ENCODE results near the gene DUSP8. TPM values are rescaled to one million over a fixed set of nuclear protein-coding genes. Genes with fewer than 3 reads are reported as not detected.
"Not testable (repeated sequence)": the region's sequence is repeated elsewhere in the genome, so short reads cannot be mapped to it uniquely, and the experiment has no call there.

DUSP8 gene
- total RNA-seq, 2 donors from 2014 or later, result 9.0 to 21.7 TPM

GRCh38 chr11:1511937-1512496 lies 60.1 kb downstream of the DUSP8 start:
- ATAC-seq, result no peak
- intact Hi-C loops (cut with DNase I), result loop anchor here in 1 of 2 donors (10.0 kb wide), 2 partner anchors 57 to 177 kb away; no protein-coding TSS in a partner anchor
- peak; percentile 16 for DNase-seq

DNA sequence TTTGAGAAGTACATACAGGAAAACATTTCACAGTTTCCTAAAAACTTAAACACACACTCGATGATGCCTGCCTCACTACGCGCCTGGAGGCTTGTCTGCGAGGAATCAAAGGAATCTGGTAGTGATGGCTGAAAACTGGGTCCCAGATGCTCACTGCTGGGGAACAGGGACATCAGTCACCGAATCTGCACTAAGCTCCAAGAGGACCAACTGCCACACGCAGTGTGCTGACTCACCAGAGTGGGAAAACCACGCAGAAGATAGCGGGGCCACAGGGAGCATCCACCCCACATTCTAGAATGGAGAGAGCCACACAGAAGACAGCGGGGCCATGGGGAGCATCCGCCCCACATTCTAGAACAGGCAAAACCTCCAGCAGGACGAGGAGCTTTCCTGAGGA lies 61.1 kb downstream of the DUSP8 start:
- no peak for DNase-seq
- ATAC-seq, result no peak
- intact Hi-C loops (cut with DNase I), result loop anchor here in 1 of 2 donors (10.0 kb wide), 2 partner anchors 56 to 176 kb away; no protein-coding TSS in a partner anchor

DNA sequence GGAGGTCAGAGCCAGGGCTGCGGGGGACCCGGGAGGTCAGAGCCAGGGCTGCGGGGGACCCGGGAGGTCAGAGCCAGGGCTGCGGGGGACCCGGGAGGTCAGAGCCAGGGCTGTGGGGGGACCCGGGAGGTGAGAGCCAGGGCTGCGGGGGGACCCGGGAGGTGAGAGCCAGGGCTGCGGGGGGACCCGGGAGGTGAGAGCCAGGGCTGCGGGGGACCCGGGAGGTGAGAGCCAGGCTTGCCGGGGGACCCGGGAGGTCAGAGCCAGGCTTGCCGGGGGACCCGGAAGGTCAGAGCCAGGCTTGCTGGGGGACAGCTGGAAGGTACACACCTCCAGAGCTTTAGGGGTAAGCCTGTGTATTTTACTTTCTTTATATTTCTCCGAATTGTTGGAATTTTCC lies 61.7 kb downstream of the DUSP8 start:
- peak; percentile 16 for DNase-seq
- ATAC-seq, result not testable (repeated sequence)
- intact Hi-C loops (cut with DNase I), result loop anchor here in 1 of 2 donors (10.0 kb wide), 2 partner anchors 56 to 176 kb away; no protein-coding TSS in a partner anchor

DNA sequence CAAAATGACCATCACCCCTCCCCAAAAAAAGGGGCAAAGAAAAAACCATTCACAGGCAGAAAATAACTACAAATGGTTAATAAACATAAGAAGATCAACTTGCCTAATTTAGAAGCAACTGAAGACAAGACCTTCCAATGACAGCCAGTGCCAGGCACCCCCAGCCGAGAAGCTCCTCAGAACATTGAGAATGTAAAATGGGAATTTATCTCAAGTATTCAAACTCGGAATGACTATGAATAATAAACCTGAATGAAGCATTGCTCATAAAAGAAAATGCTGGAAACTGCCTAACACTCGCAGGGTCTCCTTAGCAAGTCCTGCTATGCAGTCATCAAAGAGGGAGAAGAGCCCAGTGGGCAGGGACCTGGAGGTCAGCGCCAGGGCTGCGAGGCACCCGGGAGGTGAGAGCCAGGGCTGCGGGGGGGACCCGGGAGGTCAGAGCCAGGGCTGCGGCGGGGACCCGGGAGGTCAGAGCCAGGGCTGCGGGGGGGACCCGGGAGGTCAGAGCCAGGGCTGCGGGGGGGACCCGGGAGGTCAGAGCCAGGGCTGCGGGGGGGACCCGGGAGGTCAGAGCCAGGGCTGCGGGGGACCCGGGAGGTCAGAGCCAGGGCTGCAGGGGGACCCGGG lies 62.3 kb downstream of the DUSP8 start:
- ATAC-seq, result no peak
- intact Hi-C loops (cut with DNase I), result loop anchor here in 1 of 2 donors (10.0 kb wide), 2 partner anchors 55 to 175 kb away; no protein-coding TSS in a partner anchor
- no peak for DNase-seq

- DNase-seq (peak; percentile 13), ATAC-seq (no peak)
- intact Hi-C loops (cut with DNase I), result no loop called here
These were observed 63.1 kb downstream of the DUSP8 start for GRCh38 chr11:1508986-1509385.

DNA sequence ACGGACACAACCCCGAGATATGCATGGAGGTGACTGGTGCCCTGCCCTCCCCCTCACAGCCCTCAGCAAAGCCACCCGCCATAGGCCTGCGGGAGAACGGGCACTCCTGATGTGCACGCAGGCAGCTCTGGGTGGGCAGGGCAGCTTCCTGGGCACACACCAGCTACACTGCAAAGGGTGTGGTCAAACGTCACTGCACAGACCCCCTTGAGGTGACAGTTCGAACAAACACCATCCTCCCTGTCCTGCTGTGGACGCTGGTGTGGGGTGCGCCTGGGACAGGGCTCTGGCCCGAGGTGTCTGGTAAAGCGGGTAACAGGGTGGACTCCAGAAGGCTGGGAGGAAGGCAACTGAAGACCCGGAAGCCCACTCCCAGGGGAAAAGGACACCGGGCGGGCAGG lies 63.6 kb downstream of the DUSP8 start:
- no peak for ATAC-seq
- intact Hi-C loops (cut with DNase I), result no loop called here
- DNase-seq, result peak; percentile 13

DNA sequence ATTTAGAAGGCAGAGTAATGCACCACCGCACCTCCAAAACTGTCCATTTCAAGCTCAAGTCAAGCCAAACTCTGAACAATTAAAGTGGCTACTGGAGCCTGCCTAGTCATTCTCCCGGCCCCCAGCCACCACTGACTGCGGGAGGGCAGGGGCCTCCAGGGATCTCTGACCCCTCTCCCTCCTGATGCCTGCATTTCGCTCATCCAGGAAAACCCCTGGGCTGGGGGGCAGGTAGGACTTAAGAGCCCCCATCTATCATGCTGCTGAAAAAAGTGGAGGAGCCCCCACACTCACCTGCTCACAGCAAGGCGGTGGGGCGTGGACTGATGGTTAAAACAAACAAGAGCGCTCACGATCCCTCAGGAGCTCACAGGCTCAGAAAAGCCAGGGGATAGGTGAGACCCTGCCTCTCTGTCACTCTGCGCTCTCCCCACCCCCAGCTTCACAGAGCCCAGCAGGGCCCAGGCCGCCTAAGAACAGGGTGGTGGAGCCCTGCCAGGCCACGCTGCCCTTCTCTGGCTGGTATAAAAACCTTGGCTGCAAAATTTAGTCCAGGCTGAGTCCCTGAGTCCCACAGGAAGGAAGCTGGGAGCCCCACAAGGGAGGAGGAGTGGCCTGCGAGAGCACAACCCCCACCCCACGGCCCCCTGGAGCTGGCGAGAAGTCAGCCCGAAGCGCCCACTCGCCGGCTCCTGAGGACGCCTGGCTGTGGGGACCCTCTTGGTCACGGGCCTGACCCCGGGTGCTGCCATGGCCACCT lies 64.5 kb downstream of the DUSP8 start:
- DNase-seq (peak; percentile 30), ATAC-seq (peak in 1 of 2 donors; percentile 45)
- intact Hi-C loops (cut with DNase I), result no loop called here

- ATAC-seq (no peak), DNase-seq (peak; percentile 16)
- intact Hi-C loops (cut with DNase I), result no loop called here
These were observed 65.1 kb downstream of the DUSP8 start for GRCh38 chr11:1506981-1507380.

DNA sequence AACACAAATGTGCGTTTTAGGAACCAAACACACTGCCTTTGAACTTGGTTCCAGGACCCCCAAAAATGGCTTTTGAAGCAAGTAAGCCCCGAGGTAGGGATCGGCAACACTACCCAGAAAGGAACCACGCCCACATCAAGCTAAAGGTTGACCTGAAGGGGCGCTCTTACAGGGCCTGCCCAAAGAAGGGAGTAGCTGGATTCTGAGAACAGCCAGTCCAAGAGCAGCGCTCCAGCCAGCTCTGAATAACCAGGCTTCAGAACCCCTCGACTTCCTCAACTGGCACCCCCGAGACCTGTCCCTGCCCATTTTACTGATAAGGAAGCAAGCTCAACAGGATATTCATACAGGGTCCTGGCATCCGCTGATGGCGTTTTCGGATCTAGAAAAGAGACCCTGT lies 66.6 kb downstream of the DUSP8 start:
- DNase-seq (peak; percentile 22), ATAC-seq (no peak)
- intact Hi-C loops (cut with DNase I), result no loop called here

DNA sequence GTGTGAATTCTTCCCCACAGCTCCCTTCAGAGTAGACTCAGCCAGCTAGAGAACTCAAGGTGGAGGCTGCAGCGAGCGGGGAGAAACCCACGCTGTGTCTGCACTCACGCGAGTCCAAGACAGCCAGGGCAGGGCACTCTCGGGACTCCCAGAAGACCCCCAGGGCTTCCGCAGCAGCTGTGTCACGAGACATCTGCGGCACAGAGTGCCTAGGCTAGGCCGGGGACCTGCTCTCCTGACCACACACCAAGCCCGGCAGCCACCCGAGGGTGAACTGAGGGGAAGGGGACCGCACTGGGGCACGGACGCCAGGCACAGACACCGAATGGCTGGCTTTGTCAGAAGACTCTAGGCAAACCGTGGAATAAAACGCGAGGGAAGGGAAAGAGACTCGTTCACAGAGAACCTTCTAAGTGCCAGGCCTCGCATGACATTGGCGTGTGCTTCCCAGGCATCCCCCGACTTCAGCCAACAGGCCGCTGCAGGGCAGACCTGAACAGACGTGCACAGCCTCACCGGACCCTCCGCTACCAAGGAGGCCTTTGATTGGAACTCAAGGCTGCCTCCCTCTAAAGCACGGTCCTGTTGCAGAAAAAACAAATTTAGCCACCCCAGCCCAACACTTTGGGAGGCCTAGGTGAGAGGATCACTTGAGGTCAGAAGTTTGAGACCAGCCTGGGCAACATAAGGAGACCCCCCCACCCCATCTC lies 67.3 kb downstream of the DUSP8 start:
- peak; percentile 18 for DNase-seq
- intact Hi-C loops (cut with DNase I), result no loop called here
- no peak for ATAC-seq

- peak; percentile 6 to 9 for ATAC-seq
- intact Hi-C loops (cut with DNase I), result no loop called here
- DNase-seq, result no peak
These were observed 67.9 kb downstream of the DUSP8 start for GRCh38 chr11:1504138-1504537.

Other genes starting within 250 kb of the DUSP8 start
- gene BRSK2, start 182.3 kb downstream of the DUSP8 start, total RNA-seq, result 1 to 10 TPM; 1.3 to 1.6 TPM
- gene MOB2, start 85.5 kb downstream of the DUSP8 start, total RNA-seq, result 10 to 100 TPM; 36.6 to 44.0 TPM
- not detected for gene KRTAP5-1, start 13.0 kb upstream of the DUSP8 start, total RNA-seq
- gene KRTAP5-2, start 26.0 kb upstream of the DUSP8 start, total RNA-seq, result not detected
- not detected for gene KRTAP5-3, start 36.2 kb upstream of the DUSP8 start, total RNA-seq
- not detected for gene KRTAP5-4, start 49.9 kb upstream of the DUSP8 start, total RNA-seq
- not detected for gene KRTAP5-5, start 57.5 kb upstream of the DUSP8 start, total RNA-seq
- not detected for gene KRTAP5-6, start 124.9 kb upstream of the DUSP8 start, total RNA-seq
- under 1 TPM; 0.27 to 0.76 TPM for gene IFITM10, start 178.3 kb upstream of the DUSP8 start, total RNA-seq
- 100 to 1,000 TPM; 635 to 667 TPM for gene CTSD, start 191.7 kb upstream of the DUSP8 start, total RNA-seq

Data from left cardiac atrium (tissue), 4 donors.